Loucy (cell line): Measurements from ENCODE around the gene CXCL17.
A peak's percentile ranks its signal among the peaks of the same experiment; 100 is the strongest.

Experiments used
- EZH2phosphoT487 ChIP-seq: fragments of 200-600 bp; IDR thresholded peaks from 2 replicates; pipeline ENCODE4 v1.6.1; 2018; ENCODE audit warnings: antibody characterized with exemption, mild to moderate bottlenecking, moderate library complexity, borderline replicate concordance
- TF ChIP-seq, protein P1 (sequence below): fragments of 200-600 bp; sonication (generic); conservative IDR thresholded peaks from 2 replicates; pipeline ENCODE4 v1.5.1; 2014; ENCODE audit warnings: mild to moderate bottlenecking, antibody characterized with exemption, low read length

DNA sequence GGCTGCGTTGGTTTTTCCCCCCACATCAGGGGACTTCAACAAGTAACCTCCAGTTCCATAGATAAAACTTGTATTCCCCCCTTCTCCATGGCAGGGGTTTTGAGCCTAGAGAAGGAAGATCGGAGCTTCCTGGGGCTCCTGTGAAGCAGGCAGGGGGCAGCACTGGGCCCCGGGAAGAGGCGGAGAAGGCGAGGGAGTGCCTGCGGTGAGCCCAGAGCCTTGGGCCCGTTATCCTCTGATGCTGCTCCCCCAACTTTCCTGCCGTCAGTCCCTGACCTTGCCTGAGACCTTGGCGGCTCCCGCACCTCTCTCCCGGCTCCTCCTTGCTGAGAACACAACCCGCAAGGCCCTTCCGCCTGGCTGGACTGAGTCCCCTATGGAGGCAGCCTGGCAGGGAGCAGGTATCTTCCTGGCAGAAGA lies 18.0 kb downstream of the CXCL17 start:
- TF ChIP-seq, protein P1, sequence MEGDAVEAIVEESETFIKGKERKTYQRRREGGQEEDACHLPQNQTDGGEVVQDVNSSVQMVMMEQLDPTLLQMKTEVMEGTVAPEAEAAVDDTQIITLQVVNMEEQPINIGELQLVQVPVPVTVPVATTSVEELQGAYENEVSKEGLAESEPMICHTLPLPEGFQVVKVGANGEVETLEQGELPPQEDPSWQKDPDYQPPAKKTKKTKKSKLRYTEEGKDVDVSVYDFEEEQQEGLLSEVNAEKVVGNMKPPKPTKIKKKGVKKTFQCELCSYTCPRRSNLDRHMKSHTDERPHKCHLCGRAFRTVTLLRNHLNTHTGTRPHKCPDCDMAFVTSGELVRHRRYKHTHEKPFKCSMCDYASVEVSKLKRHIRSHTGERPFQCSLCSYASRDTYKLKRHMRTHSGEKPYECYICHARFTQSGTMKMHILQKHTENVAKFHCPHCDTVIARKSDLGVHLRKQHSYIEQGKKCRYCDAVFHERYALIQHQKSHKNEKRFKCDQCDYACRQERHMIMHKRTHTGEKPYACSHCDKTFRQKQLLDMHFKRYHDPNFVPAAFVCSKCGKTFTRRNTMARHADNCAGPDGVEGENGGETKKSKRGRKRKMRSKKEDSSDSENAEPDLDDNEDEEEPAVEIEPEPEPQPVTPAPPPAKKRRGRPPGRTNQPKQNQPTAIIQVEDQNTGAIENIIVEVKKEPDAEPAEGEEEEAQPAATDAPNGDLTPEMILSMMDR, result 0 out of 2 replicates have a peak, but pooled peaks have one; percentile 15
- no peak for TF ChIP-seq EZH2phosphoT487
